Kidney tubule cell (primary cell): ENCODE results near the gene PHACTR1.
A peak's percentile ranks its signal among the peaks of the same experiment; 100 is the strongest.

Experiments
- DNase-seq: peaks from one replicate; pipeline ENCODE4 v3.0.0-alpha.2; 2018; ENCODE audit warnings: low spot score

PHACTR1 gene

DNA sequence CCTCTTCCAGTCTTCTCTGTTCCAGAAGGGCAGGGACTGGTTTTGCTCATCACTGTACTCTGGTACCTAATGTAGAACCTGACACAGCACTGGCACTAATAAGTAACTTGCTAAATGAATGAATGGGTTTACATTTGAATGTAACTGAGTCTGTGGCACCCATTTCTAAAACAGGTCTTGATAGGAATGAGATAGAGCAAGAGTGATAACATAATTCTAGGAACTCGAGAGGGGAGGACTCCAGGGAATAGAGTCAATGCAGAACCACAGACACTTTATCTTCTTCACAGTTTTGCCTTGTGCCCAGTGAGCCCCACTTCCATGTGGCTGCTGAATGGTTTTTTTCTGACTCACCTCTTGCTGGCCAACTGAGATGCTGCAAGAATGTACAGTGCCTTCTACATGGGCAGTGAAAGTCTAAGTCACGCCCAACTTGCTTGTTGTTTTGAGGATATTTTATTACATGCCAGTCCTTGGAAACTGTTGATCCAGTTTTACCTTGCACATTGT lies 550.6 kb downstream of the PHACTR1 start:
- peak; percentile 76 for DNase-seq

DNA sequence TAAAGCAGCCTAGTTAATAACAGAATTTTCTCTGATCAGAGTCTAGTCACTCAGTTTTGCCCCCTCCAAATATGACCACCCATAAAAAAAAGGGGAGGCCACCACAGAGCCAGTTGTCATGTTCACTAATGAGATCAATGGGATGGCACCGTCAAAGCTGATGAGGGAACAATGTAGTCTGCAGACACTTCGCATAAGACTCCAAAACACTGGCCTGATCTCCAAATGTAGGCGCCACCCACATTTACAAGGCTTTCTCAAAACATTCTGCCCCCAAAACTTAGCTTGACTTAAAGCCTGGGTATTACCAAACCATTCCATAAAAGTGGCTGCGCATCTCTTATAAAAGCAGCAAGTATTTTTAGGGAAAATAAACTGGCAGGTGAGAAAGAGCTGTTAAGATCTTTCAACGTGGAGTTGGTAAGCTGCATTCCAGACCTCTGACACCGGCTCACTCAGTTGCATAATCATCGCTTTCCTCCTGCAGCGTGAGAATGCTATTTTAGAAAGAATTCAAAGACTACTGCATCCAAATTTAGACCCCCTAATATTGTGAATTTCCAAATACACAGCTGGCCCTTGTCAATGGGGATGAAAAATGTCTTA lies 552.4 kb downstream of the PHACTR1 start:
- DNase-seq, result peak; percentile 67

DNA sequence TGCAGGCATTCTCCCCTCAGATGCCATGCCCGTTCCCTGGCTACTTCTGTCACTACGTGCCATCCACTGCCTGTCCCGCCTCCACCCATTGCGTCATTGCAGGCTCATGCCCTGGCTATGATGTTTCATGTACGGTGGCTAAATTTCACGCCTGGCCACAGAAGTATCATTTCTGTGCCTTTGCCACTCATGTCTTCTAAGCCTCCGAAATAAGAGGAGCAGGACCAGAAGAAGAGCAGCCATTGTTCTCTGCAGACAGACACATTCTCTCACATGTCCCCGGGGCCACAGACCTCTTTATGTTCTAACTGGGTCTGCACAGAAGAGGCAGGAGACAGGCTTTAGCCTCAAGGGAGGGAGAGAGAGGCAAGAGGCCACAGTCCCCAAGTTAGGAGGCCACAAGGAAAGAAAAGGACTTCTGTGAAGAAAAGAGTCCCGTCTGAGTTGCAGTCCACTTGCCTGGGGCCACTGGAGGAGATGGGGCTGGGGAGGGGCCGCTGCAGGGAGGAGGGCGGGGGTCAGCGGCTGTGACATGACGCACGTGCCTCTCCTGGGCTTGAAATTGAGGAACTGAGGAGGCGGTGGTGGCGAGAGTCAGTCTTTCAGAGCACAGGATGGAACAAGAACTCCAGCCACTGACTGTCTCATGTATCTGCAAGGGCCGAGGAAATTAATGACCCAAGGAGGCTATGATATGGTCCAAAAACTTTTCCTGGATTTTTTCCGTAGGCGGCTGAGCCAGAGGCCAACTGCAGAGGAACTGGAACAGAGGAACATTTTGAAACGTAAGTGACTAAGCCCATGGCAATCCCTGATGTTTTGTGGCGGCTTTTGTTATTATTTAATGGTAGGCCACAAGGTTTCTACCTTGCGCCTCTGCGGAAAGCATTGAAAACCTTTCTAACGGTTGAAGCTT lies 555.8 kb downstream of the PHACTR1 start:
- DNase-seq, result peak; percentile 94

GRCh38 chr6:13273202-13273930 lies 556.8 kb downstream of the PHACTR1 start:
- DNase-seq, result no peak

DNA sequence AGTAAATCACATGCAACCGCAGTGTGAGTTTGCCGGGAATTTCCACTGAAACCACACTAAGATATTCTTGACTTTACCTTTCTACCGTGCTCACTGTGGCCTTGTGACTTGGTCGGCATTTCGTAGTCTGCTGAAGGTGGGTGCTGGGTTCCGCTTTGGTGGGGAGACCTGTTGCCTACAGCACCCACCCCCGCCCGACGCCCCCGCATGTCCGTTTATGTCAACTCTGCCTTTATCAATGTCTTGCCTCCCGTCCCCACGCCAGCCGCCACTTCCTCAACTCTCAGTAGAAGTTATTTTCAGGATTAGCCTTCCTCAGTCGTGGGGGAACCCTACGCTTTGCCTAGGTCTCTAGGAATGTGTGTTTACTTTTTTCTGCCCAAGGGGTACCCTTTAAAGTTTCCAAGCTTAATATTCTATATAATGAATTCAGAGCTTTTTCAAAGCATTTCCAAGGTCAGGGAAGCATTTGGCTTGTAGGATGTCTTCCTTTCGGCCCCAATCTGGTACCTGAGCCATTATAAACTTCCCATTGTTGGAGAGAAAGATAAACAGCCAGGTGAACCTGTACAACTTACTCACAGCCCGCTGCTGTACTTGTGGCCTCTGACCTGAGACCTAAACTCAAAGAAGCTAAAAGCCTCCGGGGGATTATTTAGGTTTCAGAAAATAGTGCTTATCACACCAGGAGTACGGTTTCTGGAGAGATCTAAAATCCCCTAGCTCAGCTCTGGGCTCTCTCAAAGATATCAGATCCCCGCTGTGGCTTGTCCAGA lies 557.6 kb downstream of the PHACTR1 start:
- DNase-seq, result peak; percentile 59

DNA sequence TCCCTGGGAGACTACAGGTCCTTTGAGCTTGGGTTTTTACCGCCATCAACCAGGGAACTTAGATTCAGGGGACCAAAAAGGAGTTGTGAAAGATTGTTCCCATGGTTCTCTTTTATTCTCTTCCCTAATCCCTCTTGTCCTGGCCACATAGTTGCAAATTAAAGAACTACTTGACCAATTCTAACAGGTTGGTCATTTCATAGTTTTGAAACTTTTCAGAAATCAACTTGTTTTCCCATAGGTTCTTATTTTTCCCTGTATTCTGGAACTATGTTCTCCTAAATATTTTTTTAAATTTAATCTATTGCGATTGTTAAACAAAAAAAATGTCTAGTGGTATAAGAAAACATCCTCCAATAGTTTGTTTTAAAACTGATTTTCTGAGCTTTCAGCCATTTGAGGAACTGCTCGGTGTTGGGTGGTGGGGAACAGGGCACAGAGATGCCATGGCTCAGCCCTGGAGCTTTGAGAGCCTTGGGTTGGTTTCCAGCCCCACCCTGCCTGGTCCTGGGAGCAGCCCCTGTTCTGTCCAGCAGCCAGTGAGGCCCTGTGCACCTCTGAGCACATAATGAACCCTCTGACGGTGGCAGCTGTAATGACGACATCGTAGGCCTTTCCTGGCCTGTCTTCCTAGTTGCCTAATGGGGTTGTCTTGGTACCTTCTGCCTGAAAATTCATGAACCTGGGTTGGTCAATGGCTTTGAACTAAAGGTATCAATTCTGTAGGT lies 558.3 kb downstream of the PHACTR1 start:
- no peak for DNase-seq

- no peak for DNase-seq
These were observed 558.9 kb downstream of the PHACTR1 start for GRCh38 chr6:13275435-13275989.

- DNase-seq, result no peak
These were observed 560.7 kb downstream of the PHACTR1 start for GRCh38 chr6:13277231-13277630.

- no peak for DNase-seq
These were observed 561.6 kb downstream of the PHACTR1 start for GRCh38 chr6:13278164-13278563.

GRCh38 chr6:13278991-13279390 lies 562.4 kb downstream of the PHACTR1 start:
- no peak for DNase-seq

- no peak for DNase-seq
These were observed 563.7 kb downstream of the PHACTR1 start for GRCh38 chr6:13280254-13280653.

DNA sequence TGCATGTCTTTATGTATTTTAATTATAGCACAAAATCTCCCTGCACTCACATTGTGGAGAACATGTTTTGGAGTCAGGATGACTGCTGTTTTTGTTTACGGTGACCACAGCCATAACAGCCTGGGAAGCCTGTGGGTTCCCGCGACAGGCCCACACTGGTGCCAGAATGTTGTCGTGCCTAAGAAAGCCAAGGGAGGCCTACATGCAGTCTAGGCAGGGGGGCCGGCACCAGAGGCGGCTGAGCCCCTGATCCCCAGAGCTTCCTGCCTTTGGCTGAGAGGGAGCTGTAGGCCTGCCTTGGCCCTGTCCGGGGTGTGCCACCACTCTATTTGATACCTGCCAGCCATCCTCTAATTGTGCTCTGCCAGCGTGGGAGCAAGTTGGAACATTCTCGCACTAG lies 565.1 kb downstream of the PHACTR1 start:
- DNase-seq, result no peak

- no peak for DNase-seq
These were observed 566.0 kb downstream of the PHACTR1 start for GRCh38 chr6:13282393-13283069.

GRCh38 chr6:13283331-13283730 lies 566.8 kb downstream of the PHACTR1 start:
- DNase-seq, result no peak

GRCh38 chr6:13284646-13285045 lies 568.1 kb downstream of the PHACTR1 start:
- DNase-seq, result no peak

- DNase-seq, result no peak
These were observed 569.1 kb downstream of the PHACTR1 start for GRCh38 chr6:13285705-13286104.

GRCh38 chr6:13286181-13286580 lies 569.6 kb downstream of the PHACTR1 start:
- no peak for DNase-seq

- DNase-seq, result no peak
These were observed 570.5 kb downstream of the PHACTR1 start for GRCh38 chr6:13287104-13287503.

DNA sequence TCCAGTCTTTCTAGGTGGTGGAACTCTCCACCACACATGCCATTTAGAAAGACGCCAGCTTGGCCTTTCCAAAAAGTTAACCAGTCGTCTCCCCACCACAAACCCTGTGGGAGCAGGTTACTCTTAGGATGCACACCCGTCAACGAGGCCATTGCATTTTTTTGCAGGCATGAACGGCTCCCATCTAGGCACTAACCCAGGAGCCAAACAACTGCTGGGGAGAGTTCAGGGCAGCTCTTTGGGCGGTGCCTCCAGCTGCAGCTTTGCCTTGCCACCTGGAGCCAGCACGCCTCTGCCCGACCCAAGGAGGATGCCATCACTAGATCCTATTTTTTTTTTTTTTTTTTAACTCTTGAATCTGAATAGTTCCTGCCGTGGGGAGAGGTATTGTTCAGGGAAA lies 571.9 kb downstream of the PHACTR1 start:
- no peak for DNase-seq

DNA sequence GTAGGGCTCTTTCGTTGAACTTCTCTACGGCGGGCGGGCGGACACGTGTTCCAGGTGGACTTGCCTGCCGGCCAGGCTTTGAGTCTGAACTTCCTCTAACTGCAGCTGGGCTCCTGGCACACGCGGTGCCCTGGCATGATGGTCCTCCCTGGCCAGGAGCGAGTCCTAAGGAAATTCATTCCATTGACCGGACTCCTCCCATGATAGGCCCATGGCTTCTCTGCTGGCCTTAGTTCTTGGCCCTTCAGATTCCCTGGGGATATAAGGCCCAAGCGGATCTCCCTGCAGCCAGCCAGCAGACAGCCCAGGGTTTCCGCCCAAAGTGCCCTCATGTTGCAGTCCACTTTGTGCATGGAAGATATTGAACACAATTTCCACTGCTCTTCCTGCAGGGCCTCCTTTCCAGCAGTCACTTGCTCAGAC lies 572.4 kb downstream of the PHACTR1 start:
- DNase-seq, result no peak
